ENCODE measurements around the gene RIC8B. TPM values are rescaled to one million over a fixed set of nuclear protein-coding genes. Genes with fewer than 3 reads are reported as not detected.

The RIC8B gene
- polyA plus RNA-seq, 3 donors, result 2.7 to 3.8 (median 2.7) TPM

DNA sequence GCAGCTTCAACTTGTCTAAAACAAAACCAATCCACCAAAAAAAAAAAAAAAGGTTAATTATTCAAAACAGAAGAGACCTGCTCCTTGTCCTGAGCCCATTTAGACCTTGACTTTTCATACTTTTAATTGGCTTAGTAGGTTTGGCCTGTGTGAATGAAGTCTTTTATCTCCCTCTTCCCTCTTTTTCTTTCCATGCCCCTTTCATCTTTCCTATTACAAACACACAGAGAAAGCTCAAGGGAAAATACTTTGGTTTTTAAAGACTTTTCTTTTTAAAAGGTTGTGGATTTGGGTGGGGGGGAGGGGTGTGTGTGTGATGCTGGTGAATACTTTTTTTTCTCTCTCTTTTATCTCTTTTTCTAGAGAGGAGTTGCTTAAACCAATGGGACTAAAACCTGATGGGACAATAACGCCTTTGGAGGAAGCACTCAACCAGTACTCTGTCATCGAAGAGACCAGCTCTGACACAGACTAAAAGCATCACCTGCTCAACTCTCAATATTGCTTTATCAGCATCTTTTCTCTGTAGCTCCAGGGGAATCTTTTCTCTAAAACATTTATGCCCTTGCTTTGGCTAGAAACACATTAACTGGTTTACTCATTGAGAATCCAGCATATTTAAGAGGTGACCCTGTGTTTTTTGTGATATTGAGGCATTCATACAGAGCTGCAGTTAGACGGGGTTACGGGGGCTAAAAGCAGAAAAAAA lies 111.2 kb downstream of the RIC8B start:
- no peaks in the 10 kb centered on the region for H3K79me2 ChIP-seq (ENCODE audit: insufficient read depth, low read length)
- no peak for DNase-seq
- peaks cover 75 to 85% of the 10 kb centered on the region in 2 donors for H3K36me3 Mint-ChIP-seq
- peak overlapping the region in 1 of 2 donors; percentile 62 for H3K4me3 Mint-ChIP-seq
- peaks cover 0 to 8% (median 0%) of the 10 kb centered on the region in 7 donors for H3K9me3 Mint-ChIP-seq
- H3K27ac Mint-ChIP-seq, result no peak overlapping the region
- H4K20me1 ChIP-seq (ENCODE audit: insufficient read depth, low read length), result no peaks in the 10 kb centered on the region
- TF ChIP-seq, protein P1, sequence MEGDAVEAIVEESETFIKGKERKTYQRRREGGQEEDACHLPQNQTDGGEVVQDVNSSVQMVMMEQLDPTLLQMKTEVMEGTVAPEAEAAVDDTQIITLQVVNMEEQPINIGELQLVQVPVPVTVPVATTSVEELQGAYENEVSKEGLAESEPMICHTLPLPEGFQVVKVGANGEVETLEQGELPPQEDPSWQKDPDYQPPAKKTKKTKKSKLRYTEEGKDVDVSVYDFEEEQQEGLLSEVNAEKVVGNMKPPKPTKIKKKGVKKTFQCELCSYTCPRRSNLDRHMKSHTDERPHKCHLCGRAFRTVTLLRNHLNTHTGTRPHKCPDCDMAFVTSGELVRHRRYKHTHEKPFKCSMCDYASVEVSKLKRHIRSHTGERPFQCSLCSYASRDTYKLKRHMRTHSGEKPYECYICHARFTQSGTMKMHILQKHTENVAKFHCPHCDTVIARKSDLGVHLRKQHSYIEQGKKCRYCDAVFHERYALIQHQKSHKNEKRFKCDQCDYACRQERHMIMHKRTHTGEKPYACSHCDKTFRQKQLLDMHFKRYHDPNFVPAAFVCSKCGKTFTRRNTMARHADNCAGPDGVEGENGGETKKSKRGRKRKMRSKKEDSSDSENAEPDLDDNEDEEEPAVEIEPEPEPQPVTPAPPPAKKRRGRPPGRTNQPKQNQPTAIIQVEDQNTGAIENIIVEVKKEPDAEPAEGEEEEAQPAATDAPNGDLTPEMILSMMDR (IDR thresholded peaks at IDR 0.05), result no peak
- peaks cover under 1 to 45% of the 10 kb centered on the region in 2 donors for H3K36me3 ChIP-seq (replicated peaks in 1 of 2; ENCODE audit: control insufficient read depth in 1 of 2, insufficient read depth in 2 of 2, low read length in 2 of 2)
- WGBS (ENCODE audit: insufficient coverage), result 100% methylated on average over 3 of the region's 4 CpGs
- H3K27me3 Mint-ChIP-seq (ENCODE audit: low read depth in 3 of 3), result peaks cover 71 to 88% (median 78%) of the 10 kb centered on the region in 3 donors
- no peak overlapping the region for H3K4me3 ChIP-seq (replicated peaks in 1 of 3; ENCODE audit: low read depth in 2 of 3, low read length in 3 of 3)
- no peak overlapping the region for H2AFZ ChIP-seq (ENCODE audit: insufficient read depth, low read depth, low read length, poor library complexity, severe bottlenecking)
- no peak overlapping the region for H3K27ac ChIP-seq (ENCODE audit: low read depth in 1 of 2, low read length in 2 of 2)
- intact Hi-C loops (cut with micrococcal nuclease), result no loop called here
- H3K4me1 ChIP-seq (ENCODE audit: control insufficient read depth in 1 of 2, insufficient read depth in 2 of 2, low read length in 2 of 2), result no peaks in the 10 kb centered on the region
- no peak overlapping the region for H3K4me2 ChIP-seq (replicated peaks; ENCODE audit: extremely low read depth, low read length, poor library complexity, severe bottlenecking)
- peaks cover 0 to 15% of the 10 kb centered on the region in 2 donors for H3K9me3 ChIP-seq (replicated peaks in 1 of 2; ENCODE audit: control insufficient read depth in 1 of 2, insufficient read depth in 1 of 2, low read length in 2 of 2)
- H3K9ac ChIP-seq (ENCODE audit: insufficient read depth, low read length, poor library complexity, severe bottlenecking), result no peak overlapping the region
- H3K27me3 ChIP-seq (ENCODE audit: control insufficient read depth in 2 of 2, insufficient read depth in 2 of 2, low read length in 2 of 2), result peaks cover 89 to 96% of the 10 kb centered on the region in 2 donors
- no peaks in the 10 kb centered on the region for H3K4me1 Mint-ChIP-seq

DNA sequence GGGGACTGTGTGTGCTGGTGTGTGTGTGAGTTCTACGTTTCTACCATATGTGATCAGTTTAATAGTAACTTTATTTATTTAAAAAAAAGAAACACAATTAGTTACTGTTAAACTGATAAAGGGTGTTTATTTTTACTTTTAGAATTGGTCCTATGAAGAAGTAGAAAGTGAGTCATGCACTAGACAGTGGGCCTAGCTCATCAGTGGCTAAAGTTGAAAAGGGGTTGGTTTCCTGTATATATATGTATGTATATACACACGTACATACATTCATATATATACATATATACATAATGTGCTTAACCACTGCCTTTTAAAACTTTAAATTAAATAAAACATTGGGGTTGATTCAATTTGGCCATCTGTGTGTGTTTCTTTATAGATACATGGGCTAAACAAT lies 112.5 kb downstream of the RIC8B start:
- no peak for DNase-seq
- no peak overlapping the region for H3K27ac ChIP-seq (ENCODE audit: low read depth in 1 of 2, low read length in 2 of 2)
- Mint-ChIP-seq H3K27ac (no peak overlapping the region), H3K9me3 (peaks cover 0 to 6% (median 0%) of the 10 kb centered on the region in 7 donors), H3K27me3 (ENCODE audit: low read depth in 3 of 3) (peaks cover 77 to 86% (median 82%) of the 10 kb centered on the region in 3 donors), H3K36me3 (peaks cover 63 to 73% of the 10 kb centered on the region in 2 donors), H3K4me3 (peak overlapping the region in 1 of 2 donors; percentile 77), H3K4me1 (no peaks in the 10 kb centered on the region)
- no peak overlapping the region for H3K9ac ChIP-seq (ENCODE audit: insufficient read depth, low read length, poor library complexity, severe bottlenecking)
- no CpG with 5 or more reads among the region's 2 CpGs for WGBS (ENCODE audit: insufficient coverage)
- no peaks in the 10 kb centered on the region for H3K79me2 ChIP-seq (ENCODE audit: insufficient read depth, low read length)
- H3K27me3 ChIP-seq (ENCODE audit: control insufficient read depth in 2 of 2, insufficient read depth in 2 of 2, low read length in 2 of 2), result peaks cover 91 to 96% of the 10 kb centered on the region in 2 donors
- H3K4me1 ChIP-seq (ENCODE audit: control insufficient read depth in 1 of 2, insufficient read depth in 2 of 2, low read length in 2 of 2), result no peaks in the 10 kb centered on the region
- H3K36me3 ChIP-seq (replicated peaks in 1 of 2; ENCODE audit: control insufficient read depth in 1 of 2, insufficient read depth in 2 of 2, low read length in 2 of 2), result peaks cover 0 to 36% of the 10 kb centered on the region in 2 donors
- TF ChIP-seq, protein P1 (IDR thresholded peaks at IDR 0.05), result no peak
- H3K4me2 ChIP-seq (replicated peaks; ENCODE audit: extremely low read depth, low read length, poor library complexity, severe bottlenecking), result no peak overlapping the region
- peaks cover 0 to 20% of the 10 kb centered on the region in 2 donors for H3K9me3 ChIP-seq (replicated peaks in 1 of 2; ENCODE audit: control insufficient read depth in 1 of 2, insufficient read depth in 1 of 2, low read length in 2 of 2)
- no peak overlapping the region for H3K4me3 ChIP-seq (replicated peaks in 1 of 3; ENCODE audit: low read depth in 2 of 3, low read length in 3 of 3)
- no peak overlapping the region for H2AFZ ChIP-seq (ENCODE audit: insufficient read depth, low read depth, low read length, poor library complexity, severe bottlenecking)
- intact Hi-C loops (cut with micrococcal nuclease), result no loop called here
- no peaks in the 10 kb centered on the region for H4K20me1 ChIP-seq (ENCODE audit: insufficient read depth, low read length)

All from CD14-positive monocyte (primary cell).